LoVo (cell line): ENCODE measurements around the gene DPP4.
A peak's percentile ranks its signal among the peaks of the same experiment; 100 is the strongest.

ENCODE experiments used
- DNase-seq: peaks from one replicate; pipeline ENCODE4 v3.0.0-alpha.2; 2016; ENCODE audit warnings: low spot score

The DPP4 gene

GRCh38 chr2:162021516-162022058 is 52.4 kb downstream of the DPP4 start:
- no peak for DNase-seq

DNA sequence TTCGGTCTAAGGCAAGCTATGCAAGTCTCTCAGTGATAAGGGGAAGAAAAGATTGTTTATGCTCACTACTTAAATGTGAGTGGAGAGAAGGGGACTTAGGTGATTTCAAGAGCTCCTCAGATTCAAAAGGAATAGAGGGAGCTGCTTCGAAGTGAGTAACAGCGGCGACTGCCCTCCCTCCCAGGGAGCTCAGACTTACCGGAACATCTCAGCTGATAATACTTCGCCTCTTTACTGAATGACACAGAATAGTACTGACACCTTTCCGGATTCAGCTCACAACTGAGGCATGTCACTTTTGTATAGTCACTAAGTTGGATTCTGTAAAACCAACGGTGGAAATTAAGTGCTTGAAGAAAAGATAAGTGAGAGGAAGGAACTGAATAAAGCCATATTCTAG is 55.5 kb downstream of the DPP4 start:
- DNase-seq: no peak

- no peak for DNase-seq
These were observed 56.8 kb downstream of the DPP4 start for GRCh38 chr2:162017233-162017632.

DNA sequence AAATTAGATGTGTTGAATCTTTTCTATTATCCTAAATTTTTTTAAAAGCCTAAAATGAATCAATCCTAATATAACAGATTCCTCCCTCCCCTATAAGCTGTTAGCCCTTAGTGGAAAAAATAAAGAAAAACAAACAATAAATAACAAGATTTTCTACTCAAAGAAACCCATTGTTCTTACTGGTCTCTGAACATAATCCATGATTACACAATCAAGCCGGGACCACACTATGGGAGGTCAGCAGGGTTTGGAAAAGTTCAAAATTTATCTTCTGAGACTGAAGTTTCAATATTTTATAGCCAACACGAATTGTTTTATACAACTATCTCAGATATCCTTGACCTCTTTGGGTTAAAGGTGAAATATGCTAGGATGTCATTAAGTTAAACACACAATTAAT is 57.9 kb downstream of the DPP4 start:
- DNase-seq: no peak

DNA sequence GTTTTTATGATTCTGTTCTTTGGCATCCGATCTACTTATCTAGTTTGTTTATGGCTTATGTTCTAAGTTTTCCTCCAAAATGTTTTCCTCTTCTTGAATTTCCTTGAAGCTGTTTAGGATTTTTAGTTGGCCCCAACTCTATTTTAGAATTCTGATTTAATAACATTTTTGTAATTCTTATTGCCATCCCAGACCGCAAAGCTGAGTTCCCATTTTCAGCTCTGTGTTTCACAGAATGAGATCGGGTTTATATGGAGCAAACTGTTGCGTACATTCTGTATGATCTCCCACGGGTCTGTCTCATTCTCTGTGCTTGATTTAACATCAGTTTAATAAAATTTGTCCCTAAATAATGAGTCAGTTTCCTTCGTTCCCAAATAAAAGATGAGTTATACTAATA is 59.3 kb downstream of the DPP4 start:
- DNase-seq: no peak

DNA sequence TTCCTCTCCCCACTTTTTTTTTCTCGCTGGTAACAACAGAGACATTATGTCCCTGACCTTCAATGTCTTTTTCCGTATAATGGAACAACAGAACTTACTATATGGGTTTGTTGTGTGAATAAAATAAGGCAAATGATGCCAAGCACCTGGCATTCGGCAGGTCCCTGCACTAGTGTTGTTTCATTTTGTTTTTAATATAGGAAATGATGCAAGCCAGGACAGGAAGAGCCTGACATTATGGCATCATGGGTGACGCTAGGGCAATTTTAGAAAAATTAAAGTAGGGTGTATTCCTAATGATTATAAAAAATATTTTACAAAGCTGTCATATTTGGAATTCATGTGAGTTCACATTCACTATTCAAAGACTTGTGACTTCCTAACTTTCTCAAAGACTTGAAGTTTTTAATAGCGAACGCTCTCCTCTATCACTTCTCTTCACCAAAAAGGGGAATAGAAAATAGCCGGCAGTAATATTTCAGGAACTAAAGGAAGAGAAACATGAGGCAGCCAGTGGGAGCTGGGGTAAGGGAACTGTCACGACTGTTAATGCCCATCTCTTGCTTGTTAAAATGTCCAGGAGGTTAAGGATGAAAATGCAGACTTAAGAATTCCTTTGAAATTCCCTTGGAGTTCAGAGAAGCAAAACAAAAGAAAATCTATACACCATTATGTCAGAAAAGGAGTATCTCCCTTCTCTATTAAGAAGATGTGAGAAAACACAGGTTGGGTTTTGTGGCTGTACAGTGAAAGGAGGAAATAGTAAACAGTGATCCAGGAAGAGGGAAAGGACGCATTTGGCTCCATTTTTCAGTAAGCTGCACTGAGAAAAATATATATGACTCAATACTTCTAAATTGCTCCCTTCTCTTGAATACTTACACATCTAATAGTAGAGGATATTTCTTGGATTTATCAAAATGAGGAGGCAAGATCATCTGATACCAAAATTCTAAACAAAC is 60.2 kb downstream of the DPP4 start:
- no peak for DNase-seq

DNA sequence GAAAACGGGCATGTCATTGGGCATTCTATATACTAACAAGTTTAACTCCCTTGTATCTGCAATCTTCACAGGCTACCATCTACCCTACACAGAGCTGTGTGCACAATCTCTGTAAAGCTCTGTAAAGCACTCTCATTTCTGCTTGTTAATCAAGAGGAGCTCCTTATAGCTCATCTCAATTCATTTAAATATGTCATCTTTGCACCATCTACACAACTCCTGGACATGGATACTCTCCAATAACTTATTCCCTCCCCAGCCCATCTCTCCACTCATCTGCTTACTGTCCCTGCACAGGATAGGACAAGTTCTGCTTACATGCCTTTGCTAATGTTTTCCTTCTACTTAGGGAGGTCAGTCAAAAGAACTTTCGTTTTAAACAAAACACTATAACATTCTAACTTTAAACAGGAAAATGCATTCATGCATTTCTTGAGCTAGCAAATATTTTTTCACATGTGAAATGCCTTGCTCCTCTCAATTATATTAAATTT is 61.4 kb downstream of the DPP4 start:
- DNase-seq: no peak

DNA sequence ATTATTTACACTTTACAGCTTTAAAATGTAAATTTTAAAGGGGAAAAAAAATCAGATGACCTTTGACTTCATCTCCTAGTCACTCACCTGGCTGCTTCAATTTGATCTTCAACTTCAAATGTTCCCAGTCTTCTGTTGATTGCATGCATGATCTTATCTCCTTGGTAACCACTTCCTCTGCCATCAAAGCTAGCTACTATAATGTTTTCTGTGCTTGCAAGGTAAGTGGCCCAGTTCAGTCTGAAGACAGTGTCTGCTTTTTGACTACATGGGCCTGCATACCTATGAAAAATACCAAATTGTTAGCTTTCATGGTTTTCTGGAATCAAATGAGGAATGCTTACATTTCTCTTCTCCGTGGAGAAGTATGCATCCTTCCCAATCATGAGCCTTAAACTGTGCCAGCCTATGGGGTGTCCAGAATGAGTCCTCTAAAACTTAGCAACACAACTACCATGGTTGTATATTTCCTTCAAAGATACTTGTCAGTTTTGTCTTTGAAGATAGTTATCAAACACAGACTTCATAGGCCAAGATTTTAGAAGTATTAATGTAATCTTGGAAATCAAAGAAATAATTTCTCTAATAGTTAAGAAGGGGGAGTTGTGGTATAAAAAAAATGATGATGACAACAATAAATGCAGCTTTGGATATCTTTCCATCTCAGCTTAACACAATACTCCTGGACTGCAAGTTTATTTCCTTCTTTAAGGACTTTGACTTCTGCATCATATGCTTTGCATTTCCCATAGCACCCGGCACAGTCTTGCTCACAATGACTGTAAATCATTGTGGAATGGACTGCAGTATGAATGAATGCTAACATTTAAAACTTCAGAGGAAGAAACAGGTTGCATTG is 62.1 kb downstream of the DPP4 start:
- no peak for DNase-seq

DNA sequence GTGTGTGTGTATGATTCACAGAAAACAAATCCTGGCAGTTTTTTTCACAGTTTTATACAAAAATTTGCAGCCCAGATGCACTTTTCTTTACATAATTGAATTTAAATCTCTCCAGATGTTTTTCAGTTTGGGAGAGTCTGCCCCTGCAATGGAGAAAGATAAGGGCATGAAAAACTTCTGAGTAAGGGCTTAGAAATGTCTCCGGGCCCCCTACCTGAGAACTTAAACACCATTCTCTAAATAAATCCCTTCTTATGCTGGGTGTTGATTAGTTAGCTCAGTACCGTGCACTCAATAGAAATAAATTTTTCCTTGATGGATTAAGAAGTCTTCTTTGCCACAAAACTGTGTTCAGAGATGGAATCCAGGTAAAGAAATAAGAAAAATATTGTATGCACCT is 64.5 kb downstream of the DPP4 start:
- DNase-seq: no peak

- peak; percentile 27 for DNase-seq
These were observed 66.5 kb downstream of the DPP4 start for GRCh38 chr2:162007447-162008040.

GRCh38 chr2:162006337-162006736 is 67.7 kb downstream of the DPP4 start:
- DNase-seq: no peak

DNA sequence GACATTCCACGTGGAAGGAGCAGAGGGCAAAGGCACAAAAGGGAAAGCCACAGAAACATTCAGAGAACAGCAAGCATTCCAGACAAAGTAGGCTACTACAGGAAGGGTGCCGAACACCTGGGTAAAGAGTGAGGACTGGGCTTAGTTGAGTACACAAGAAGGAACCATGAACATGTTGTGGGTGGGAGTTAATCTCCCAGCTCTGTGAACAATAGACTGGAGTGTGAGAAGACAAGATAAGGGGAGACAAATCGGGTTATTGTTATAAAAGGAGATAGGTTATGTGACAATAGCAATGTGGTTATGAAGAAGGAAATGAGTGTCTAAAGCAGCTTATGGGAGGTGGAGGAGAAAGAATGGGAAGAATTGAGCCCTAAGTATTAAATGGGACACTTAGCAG is 70.0 kb downstream of the DPP4 start:
- no peak for DNase-seq

DNA sequence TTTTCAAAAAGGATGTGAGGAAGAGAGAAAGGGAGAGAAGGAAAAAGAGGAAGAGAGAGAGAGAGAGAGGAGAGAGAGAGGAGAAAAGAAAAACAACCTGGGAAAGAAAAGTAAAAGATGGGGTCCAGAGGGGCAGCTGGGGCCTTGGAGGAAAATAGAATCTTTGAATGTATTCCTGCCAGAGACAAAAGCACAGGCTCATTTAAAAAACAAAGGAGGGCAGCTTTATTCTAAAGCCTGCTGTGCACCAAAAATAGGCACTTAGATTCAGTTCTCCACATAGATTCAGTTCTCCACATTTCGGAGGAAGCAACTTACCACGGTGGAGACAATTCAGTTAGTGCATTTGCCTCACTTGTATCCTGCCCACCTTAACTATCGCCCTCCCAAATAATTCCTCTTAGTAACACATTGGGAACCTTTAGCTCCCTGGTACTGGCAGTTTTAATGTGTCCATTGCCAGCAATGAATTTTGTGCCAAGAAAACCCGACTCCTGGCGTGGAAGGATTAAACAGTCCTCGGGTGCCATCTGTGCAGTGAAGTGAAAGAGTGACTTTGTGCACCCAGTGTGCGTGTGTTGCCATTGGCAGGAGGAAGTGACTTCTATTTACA is 71.3 kb downstream of the DPP4 start:
- DNase-seq: no peak

GRCh38 chr2:162000431-162000830 is 73.6 kb downstream of the DPP4 start:
- DNase-seq: no peak

- DNase-seq: no peak
These were observed 74.7 kb downstream of the DPP4 start for GRCh38 chr2:161999321-161999720.

- no peak for DNase-seq
These were observed 75.2 kb downstream of the DPP4 start for GRCh38 chr2:161998857-161999256.

DNA sequence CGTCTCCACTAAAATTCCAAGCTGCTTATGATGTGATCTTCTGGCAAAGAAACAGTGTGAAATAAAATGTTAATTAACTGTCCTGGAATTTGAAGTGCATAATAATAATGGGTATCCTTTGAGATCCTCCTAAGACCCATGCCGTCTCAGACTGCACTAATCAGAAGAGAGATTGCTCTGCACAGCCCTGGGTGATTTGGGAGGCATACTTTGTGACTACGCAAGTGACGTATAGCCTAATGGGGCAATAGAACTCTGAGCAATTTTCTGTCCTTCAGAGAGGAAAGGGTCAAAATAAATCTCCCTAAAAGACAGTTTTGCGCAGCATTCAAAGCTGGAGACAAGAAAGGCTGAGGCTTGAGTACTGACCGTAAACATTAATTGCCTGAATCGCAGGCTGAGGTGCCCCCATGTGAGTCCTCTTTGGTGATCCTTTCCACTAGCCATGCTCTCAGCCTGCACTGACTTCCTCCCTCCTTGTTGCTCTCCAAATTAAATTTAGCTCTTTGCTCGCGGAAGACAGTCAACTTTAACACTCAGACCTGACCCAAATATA is 76.0 kb downstream of the DPP4 start:
- DNase-seq: no peak

- DNase-seq: no peak
These were observed 78.4 kb downstream of the DPP4 start for GRCh38 chr2:161995553-161996016.

DNA sequence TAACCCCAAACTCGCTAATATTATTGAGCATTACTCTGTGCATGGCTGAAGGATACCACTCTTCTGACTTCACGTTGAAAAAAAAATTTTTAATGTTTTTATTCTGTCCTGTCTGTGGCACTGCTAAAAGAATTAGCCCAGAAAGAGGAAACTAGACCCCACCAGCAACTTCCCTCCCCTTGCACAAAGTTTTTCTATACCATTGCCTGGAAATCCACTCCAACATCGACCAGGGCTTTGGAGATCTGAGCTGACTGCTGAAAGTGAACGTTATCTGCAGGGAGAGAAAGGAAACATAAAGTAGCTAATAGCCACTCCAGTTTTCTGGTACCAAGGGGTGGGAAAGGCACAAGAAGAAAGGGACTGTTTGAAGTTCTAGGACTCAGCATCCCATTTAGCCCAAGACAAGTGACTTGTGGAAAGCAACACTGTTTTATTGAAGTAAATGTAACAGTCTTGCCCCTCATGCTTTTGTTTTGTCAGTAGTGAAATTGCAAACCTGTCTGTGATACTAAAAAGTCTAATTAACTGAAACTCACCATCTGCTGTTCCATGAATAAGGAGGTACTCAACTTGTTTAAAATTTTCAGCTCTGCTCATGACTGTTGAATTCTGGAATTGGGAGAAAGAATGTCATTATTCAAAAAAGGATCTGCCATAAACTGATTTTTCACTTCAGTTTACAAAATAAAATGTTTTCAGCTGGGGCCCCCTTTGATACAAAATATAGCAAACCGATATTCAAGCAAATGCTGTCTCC is 79.1 kb downstream of the DPP4 start:
- DNase-seq: no peak

- no peak for DNase-seq
These were observed 81.5 kb downstream of the DPP4 start for GRCh38 chr2:161992531-161992930.

DNA sequence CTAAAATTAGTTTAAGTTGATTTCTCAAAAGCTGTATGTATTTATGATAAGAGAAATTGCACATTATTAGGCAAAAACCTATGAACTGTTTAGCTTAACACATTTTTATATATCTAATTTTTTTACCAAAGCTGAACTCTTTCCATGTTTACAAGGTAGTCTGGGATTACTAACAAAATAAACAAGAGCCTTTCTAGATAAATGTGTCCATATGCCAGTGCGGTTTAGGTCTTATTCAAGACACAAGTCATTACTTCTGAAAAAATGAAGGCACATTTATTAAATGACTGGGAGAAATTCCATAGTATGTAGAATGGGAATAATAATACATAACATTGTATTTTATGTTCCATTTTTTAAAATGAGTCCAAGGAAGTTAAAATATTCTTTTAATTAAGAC is 82.0 kb downstream of the DPP4 start:
- no peak for DNase-seq
